Gastroesophageal sphincter (tissue), 4 donors: ENCODE results near the gene PSD2. TPM values are rescaled to one million over a fixed set of nuclear protein-coding genes. Genes with fewer than 3 reads are reported as not detected.
A peak's percentile ranks its signal among the peaks of the same experiment; 100 is the strongest.

ENCODE experiments used
- ATAC-seq: fragments of 150-250 bp; one replicate; pipeline ENCODE4 v1.9.1; 2016; ENCODE audit warnings: mild to moderate bottlenecking, moderate library complexity
- H3K27ac ChIP-seq, 4 donors: fragments of 200-600 bp; sonication (generic) in 3 of 4; 1 replicate in 3 of 4; 2 replicates in 1 of 4; pipeline ENCODE4 v1.5.1; 2016 to 2019
- H3K27me3 ChIP-seq: fragments of 200-600 bp; sonication (generic); one replicate; pipeline ENCODE4 v1.5.1; 2019
- H3K36me3 ChIP-seq, 2 donors: fragments of 200-600 bp; sonication (generic); one replicate each; pipeline ENCODE4 v1.5.1; 2019; ENCODE audit warnings: control low read depth in 1 of 2
- H3K4me1 ChIP-seq, 3 donors: fragments of 200-600 bp; sonication (generic); 1 replicate in 2 of 3; 2 replicates in 1 of 3; pipeline ENCODE4 v1.5.1; 2016 to 2019; ENCODE audit warnings: control low read depth in 2 of 3
- H3K4me3 ChIP-seq, 2 donors: fragments of 200-600 bp; sonication (generic); one replicate each; pipeline ENCODE4 v1.5.1; 2019; ENCODE audit warnings: mild to moderate bottlenecking in 1 of 2, moderate library complexity in 1 of 2
- H3K9me3 ChIP-seq, 3 donors: fragments of 200-600 bp; sonication (generic); one replicate each; pipeline ENCODE4 v1.5.1; 2017 to 2019; ENCODE audit warnings: control low read depth in 2 of 3
- EP300 ChIP-seq: sonication (generic); formaldehyde crosslinking; IDR thresholded peaks from one replicate; pipeline ENCODE4 v1.6.1; 2017; ENCODE audit warnings: antibody characterized with exemption, mild to moderate bottlenecking
- POLR2A ChIP-seq, 2 donors: fragments of 450-650 bp; IDR thresholded peaks; one replicate each; pipeline ENCODE4 v1.6.1; 2017; ENCODE audit warnings: antibody characterized with exemption in 2 of 2, mild to moderate bottlenecking in 2 of 2, moderate library complexity in 1 of 2
- POLR2AphosphoS5 ChIP-seq: sonication (generic); formaldehyde crosslinking; IDR thresholded peaks from one replicate; pipeline ENCODE4 v1.6.1; 2017; ENCODE audit warnings: antibody characterized with exemption
- WGBS, 2 donors: methylation state at CpG; one replicate each; pipeline ENCODE4 v1.1.5; 2018; ENCODE audit warnings: low coverage in 1 of 2; 5-methylcytosine and 5-hydroxymethylcytosine counted together
- total RNA-seq, 4 donors: library from RNA; depleted of rRNA; stranded (reverse); fragments of >200 nt; gene quantifications; one replicate each; pipeline ENCODE4 v1.1.0, GENCODE V29; 2016
- TF ChIP-seq, protein P1 (sequence below), 4 experiments: fragments of 200-600 bp in 2 of 4; fragments of 450-650 bp in 2 of 4; sonication (generic) in 1 of 4; IDR thresholded peaks; one replicate each; pipeline ENCODE4 v1.5.1; 2017 to 2019; ENCODE audit warnings: antibody characterized with exemption in 4 of 4, mild to moderate bottlenecking in 2 of 4, moderate library complexity in 2 of 4

Gene PSD2
- total RNA-seq, 4 donors from 2014 or later = 0.13 to 0.16 TPM; not detected in 2

DNA sequence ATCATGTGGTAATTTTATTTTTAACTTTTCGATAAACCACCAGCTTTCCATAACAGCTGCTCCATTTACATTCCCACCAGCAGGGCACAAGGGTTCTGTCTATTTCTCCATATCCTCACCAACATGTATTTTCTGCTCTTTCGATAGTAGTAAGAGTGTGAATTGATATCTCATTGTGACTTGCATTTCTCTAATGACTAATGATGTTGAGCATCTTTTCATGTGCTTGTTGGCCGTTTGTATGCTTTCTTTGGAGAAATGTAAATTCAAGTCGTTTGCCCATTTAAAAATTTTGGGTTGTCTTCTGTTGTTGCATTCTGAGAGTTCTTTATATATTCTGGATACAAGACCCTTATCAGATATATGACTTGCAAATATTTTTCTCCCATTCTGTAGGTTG lies 45.9 kb downstream of the PSD2 start:
- WGBS, 2 donors = 62 to 81% methylated on average over 4 of the region's 4 CpGs

DNA sequence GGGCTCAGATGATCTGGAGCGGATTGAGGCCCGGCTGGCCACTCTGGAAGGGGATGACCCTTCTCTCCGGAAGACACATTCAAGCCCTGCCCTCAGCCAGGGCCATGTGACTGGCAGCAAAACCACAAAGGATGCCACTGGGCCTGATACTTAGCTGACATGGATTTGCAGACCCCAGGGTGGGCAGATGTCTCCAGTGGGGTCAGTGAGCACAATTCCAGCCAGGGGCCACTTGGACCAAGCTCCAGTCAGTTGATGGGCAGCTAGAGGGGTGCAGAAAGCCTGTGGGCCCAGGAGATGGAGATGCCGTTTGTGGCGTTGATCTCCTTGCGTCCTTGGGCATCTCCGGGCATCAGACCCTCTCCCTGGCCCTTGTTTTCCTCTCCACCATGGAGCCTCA lies 46.7 kb downstream of the PSD2 start:
- ATAC-seq = no peak
- H3K27me3 ChIP-seq = peaks cover under 1% of the 10 kb centered on the region
- TF ChIP-seq, protein P1, sequence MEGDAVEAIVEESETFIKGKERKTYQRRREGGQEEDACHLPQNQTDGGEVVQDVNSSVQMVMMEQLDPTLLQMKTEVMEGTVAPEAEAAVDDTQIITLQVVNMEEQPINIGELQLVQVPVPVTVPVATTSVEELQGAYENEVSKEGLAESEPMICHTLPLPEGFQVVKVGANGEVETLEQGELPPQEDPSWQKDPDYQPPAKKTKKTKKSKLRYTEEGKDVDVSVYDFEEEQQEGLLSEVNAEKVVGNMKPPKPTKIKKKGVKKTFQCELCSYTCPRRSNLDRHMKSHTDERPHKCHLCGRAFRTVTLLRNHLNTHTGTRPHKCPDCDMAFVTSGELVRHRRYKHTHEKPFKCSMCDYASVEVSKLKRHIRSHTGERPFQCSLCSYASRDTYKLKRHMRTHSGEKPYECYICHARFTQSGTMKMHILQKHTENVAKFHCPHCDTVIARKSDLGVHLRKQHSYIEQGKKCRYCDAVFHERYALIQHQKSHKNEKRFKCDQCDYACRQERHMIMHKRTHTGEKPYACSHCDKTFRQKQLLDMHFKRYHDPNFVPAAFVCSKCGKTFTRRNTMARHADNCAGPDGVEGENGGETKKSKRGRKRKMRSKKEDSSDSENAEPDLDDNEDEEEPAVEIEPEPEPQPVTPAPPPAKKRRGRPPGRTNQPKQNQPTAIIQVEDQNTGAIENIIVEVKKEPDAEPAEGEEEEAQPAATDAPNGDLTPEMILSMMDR (IDR thresholded peaks at IDR 0.05) = no peak
- TF ChIP-seq POLR2A (IDR thresholded peaks at IDR 0.05) (no peak), EP300 (no peak), POLR2AphosphoS5 (no peak)
- WGBS, 2 donors = 91 to 100% methylated on average over 4 of the region's 7 CpGs
- peaks cover 0 to 6% (median 0%) of the 10 kb centered on the region in 3 donors for H3K4me1 ChIP-seq
- H3K4me3 ChIP-seq = no peak overlapping the region
- no peaks in the 10 kb centered on the region for H3K9me3 ChIP-seq
- H3K36me3 ChIP-seq = no peaks in the 10 kb centered on the region
- no peak overlapping the region for H3K27ac ChIP-seq

More for the DNA sequence above, 45.9 kb downstream of the PSD2 start:
- H3K27ac ChIP-seq = no peak overlapping the region
- TF ChIP-seq POLR2AphosphoS5 (no peak), POLR2A (IDR thresholded peaks at IDR 0.05) (no peak), EP300 (no peak)
- TF ChIP-seq, protein P1 (IDR thresholded peaks at IDR 0.05) = no peak
- no peaks in the 10 kb centered on the region for H3K9me3 ChIP-seq
- no peaks in the 10 kb centered on the region for H3K36me3 ChIP-seq
- peaks cover 8% of the 10 kb centered on the region for H3K27me3 ChIP-seq
- H3K4me3 ChIP-seq = no peak overlapping the region
- ATAC-seq = no peak
- no peaks in the 10 kb centered on the region for H3K4me1 ChIP-seq

DNA sequence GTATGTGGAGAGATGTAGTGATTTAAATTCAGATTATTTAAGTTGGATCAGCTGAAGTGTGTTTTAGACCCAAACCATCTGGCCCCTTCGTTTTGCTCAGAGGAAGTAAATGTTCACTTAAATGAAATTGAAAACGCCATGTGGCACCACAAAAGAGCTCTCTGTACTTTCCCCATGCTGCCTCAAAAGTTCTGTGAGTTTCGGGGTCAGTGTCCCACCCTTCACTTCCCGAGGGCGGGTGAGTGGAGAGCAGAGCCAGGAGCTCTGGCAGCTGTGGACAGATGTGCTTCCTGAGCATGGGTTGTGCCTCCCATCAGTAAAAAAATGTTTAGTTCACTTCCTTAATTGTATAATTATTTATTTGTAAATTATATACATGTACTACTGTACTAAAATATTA lies 48.4 kb downstream of the PSD2 start:
- TF ChIP-seq POLR2AphosphoS5 = no peak
- TF ChIP-seq POLR2A (IDR thresholded peaks at IDR 0.05) = no peak
- TF ChIP-seq, protein P1 (IDR thresholded peaks at IDR 0.05) = no peak
- no peak for TF ChIP-seq EP300
- H3K36me3 ChIP-seq = no peaks in the 10 kb centered on the region
- no peaks in the 10 kb centered on the region for H3K27me3 ChIP-seq
- H3K27ac ChIP-seq = no peak overlapping the region
- no peaks in the 10 kb centered on the region for H3K9me3 ChIP-seq
- no peak for ATAC-seq
- H3K4me3 ChIP-seq = no peak overlapping the region
- peaks cover 0 to 13% (median 0%) of the 10 kb centered on the region in 3 donors for H3K4me1 ChIP-seq
- 40 to 41% methylated on average over 5 of the region's 5 CpGs for WGBS, 2 donors

DNA sequence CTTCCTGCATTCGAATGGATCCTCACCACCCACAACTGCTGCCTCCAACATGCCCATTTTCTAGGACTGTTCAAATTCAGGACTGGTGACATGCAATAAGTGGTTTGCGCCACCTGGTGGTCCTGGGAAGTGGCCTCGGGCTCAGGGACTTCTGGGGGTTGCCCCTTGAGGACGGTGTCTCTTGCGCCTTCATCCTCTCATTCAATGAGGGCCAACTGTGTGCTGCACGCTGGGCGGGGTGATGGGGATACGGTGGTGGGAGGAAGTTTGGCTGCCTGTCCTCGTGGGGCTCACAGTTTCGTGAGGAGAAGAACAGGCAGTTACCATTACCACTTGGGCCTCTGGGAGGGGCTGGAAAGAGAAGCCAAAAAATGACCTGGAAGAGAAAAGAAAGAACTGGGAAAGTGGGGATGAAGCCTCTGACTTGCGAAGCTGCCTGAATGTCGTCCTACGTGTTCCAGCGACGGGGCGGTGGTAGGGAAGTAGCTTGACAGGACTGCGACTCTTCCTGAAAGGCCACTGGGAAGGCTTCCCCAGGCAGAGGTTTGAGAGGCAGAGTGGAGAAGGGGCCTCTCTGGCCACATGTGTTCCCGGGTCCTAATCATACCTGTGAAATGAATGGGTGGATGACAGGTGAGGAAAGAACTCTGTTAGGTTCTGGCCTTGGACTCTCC lies 49.0 kb downstream of the PSD2 start:
- TF ChIP-seq EP300 = no peak
- TF ChIP-seq POLR2AphosphoS5 = no peak
- TF ChIP-seq, protein P1 (IDR thresholded peaks at IDR 0.05) = peak in 3 of 4 experiments; percentile 52 to 81 (median 65)
- TF ChIP-seq POLR2A (IDR thresholded peaks at IDR 0.05) = no peak
- H3K27ac ChIP-seq = no peak overlapping the region
- no peak overlapping the region for H3K4me3 ChIP-seq
- no peaks in the 10 kb centered on the region for H3K36me3 ChIP-seq
- ATAC-seq = peak; percentile 40
- no peaks in the 10 kb centered on the region for H3K27me3 ChIP-seq
- H3K9me3 ChIP-seq = no peaks in the 10 kb centered on the region
- peaks cover 0 to 13% (median 0%) of the 10 kb centered on the region in 3 donors for H3K4me1 ChIP-seq
- WGBS, 2 donors = 51 to 62% methylated on average over 5 to 18 of the region's 18 CpGs
